ENCODE data around the gene RADIL.

The RADIL gene

GRCh38 chr7:4831723-4832495 lies 51.6 kb downstream of the RADIL start:
- no peak for DNase-seq (ENCODE audit: low spot score)

GRCh38 chr7:4830176-4830575 lies 53.3 kb downstream of the RADIL start:
- peak; percentile 57 for DNase-seq (ENCODE audit: low spot score)

- DNase-seq (ENCODE audit: low spot score): no peak
Observed at GRCh38 chr7:4828720-4829383, 54.7 kb downstream of the RADIL start.

GRCh38 chr7:4825081-4825480 lies 58.4 kb downstream of the RADIL start:
- no peak for DNase-seq (ENCODE audit: low spot score)

GRCh38 chr7:4824120-4824775 lies 59.3 kb downstream of the RADIL start:
- DNase-seq (ENCODE audit: low spot score): no peak

GRCh38 chr7:4823441-4824119 lies 59.9 kb downstream of the RADIL start:
- no peak for DNase-seq (ENCODE audit: low spot score)

GRCh38 chr7:4822677-4823076 lies 60.8 kb downstream of the RADIL start:
- no peak for DNase-seq (ENCODE audit: low spot score)

- no peak for DNase-seq (ENCODE audit: low spot score)
Observed at GRCh38 chr7:4820967-4821471, 62.5 kb downstream of the RADIL start.

GRCh38 chr7:4820405-4820966 lies 63.0 kb downstream of the RADIL start:
- DNase-seq (ENCODE audit: low spot score): no peak

GRCh38 chr7:4819560-4820404 lies 63.7 kb downstream of the RADIL start:
- no peak for DNase-seq (ENCODE audit: low spot score)

- no peak for DNase-seq (ENCODE audit: low spot score)
Observed at GRCh38 chr7:4818000-4818794, 65.3 kb downstream of the RADIL start.

- DNase-seq (ENCODE audit: low spot score): no peak
Observed at GRCh38 chr7:4817178-4817901, 66.2 kb downstream of the RADIL start.

GRCh38 chr7:4816419-4817080 lies 67.0 kb downstream of the RADIL start:
- DNase-seq (ENCODE audit: low spot score): no peak

- DNase-seq (ENCODE audit: low spot score): no peak
Observed at GRCh38 chr7:4815609-4816418, 67.7 kb downstream of the RADIL start.

GRCh38 chr7:4815121-4815520 lies 68.4 kb downstream of the RADIL start:
- DNase-seq (ENCODE audit: low spot score): no peak

GRCh38 chr7:4814433-4814832 lies 69.1 kb downstream of the RADIL start:
- no peak for DNase-seq (ENCODE audit: low spot score)

GRCh38 chr7:4809666-4810065 lies 73.8 kb downstream of the RADIL start:
- no peak for DNase-seq (ENCODE audit: low spot score)

- no peak for DNase-seq (ENCODE audit: low spot score)
Observed at GRCh38 chr7:4809091-4809591, 74.4 kb downstream of the RADIL start.
